Hematopoietic multipotent progenitor cell (in vitro differentiated cells): ENCODE measurements around the gene ADPRHL1. TPM values are rescaled to one million over a fixed set of nuclear protein-coding genes. Genes with fewer than 3 reads are reported as not detected.

ENCODE experiments used
- DNase-seq, 3 donors: peaks; one replicate each; pipeline ENCODE4 v3.0.0-alpha.2; 2011 to 2015; ENCODE audit warnings: low read depth in 2 of 3, low spot score in 2 of 3
- small RNA-seq: library from RNA; depleted of rRNA; stranded (forward); fragments of <200 nt; gene quantifications from one replicate; pipeline ENCODE3, GENCODE V24; 2012
- total RNA-seq: library from RNA; depleted of rRNA; stranded (reverse); fragments of >200 nt; gene quantifications from one replicate; pipeline ENCODE4 v1.2.3, GENCODE V29; 2012

ADPRHL1 gene
- total RNA-seq, 1 donor: 0.27 TPM

DNA sequence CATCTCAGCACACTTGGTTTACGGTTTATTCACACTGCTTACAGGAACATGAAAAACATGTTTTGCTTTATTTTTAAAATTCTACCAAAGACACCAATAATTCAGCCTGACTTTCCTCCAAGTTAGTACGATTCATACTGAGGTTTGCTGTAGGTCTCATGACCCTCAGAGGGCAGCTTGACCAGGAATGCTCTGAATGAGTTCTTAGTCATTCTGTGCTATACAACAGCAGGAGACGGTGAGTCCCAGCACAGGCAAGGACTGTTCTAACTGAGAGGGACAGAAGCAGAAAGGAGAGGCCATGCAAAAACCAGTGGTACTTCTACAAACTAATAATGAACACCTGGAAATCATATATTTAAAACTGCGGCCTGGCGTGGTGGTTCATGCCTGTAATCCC is 95.8 kb downstream of the ADPRHL1 start:
- no peak for DNase-seq

DNA sequence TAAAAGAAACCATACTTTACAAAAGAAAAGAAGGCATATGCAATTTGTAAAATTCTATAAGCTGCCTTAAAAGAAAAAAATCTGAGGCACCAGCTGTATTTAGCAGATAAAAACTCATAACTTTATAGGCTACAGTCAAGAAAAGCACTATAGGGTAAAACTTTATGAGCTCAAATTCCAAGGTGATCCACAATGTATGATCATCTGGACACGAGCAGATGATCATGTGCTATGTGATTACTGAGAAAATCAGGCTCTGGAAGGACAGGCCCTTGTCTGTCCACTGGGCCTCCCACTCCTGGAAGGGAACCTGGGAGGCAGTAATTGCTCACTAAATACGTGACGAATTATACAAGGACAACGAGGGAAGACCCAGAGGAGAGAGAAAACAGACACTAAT is 96.7 kb downstream of the ADPRHL1 start:
- DNase-seq: no peak

DNA sequence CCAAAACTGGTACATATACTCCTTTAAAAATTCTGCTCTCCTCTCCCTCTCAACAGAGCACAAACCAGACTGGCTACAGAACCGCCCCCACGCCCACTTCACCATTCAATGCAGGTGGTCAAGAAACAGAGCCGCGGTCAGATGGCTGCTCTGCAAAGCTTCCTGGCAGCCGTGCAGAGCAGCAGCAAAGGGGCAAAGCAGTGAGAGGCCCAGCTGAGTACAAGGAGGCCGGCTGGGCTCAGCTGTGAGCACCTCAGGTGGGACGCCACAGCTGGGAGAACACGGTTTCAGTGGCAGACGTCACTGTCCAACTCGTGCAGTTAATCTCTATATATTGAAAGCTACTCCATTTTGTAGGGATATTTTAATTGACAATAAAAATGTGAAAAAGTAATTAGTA is 97.7 kb downstream of the ADPRHL1 start:
- DNase-seq: no peak

DNA sequence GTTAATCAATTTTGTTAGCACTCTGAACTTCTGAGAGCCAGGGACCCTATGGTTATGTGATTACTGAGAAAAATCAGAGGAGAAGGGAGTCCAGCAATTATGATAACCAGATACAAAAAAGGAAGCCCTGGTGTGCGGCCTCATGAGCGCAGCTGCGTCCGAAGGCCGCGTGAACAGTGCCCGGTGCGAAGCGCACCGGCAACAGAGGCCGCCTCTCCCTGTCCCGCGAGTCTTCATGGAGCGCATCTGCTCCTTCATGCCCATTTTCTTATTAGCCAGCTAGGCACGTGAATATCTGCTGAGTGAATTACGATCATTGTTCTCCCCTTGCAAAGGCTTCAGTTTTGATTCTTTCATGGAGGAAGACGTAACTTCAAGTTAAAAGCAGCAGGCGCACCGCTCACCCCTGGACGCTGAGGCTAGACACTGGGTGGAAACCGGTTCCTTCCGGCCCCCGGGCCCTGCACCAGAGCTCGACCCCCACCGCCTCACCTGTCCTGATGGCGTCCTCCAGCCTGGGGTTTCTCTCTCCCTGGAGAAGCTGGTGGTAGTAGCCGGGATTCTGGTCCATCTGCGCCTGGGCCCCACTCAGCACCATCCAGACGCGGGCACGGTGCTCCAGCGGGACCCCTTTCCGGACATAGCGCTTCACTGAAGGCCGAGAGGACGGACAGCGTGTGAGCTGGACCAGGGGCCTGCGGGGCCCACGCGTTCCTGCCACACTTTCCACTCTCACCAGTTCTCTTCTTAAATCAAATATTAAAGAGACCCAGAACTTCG is 98.3 kb downstream of the ADPRHL1 start:
- DNase-seq: no peak

DNA sequence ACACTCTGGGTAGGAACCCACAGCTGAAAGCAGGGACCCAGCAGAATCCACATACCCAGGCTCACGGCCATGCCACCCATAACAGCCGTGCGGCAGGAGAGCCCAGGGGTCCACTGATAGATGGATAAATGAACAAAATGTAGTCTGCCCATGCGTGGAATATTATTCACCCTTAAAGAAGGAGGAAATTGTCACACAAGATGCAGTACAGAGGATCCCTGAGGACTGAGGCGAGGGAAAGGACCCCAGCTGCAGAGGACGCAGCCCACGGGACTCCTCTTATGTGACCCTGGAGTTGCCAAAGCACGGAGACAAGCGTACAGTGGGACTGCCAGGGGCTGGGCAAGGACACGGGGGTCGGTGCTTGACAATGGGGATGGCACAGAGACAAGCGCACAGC is 100.0 kb downstream of the ADPRHL1 start:
- no peak for DNase-seq

DNA sequence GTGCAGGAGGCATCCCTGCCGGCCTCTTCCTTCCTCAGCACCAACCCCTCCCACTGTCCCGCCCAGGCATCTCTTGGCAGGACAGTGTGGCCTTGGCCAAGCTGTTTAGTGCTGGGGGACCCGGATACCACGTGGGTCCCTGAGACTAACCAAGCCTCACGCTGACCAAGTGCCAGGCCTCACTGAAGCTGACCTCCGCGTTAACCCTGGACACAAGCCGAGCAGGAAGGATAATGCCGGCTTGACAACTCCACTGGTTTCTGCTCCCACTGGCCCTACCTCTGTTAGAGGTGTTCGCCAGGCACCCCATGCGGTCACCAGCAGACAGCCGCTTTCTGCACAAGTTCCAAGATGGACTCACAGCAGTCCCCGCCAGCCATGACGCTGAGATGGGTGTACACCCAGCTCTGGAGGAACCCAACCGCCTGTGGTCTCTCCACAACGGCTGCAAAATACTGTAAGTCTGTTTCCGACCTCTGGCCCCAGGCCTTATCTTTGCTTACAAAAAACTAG is 101.7 kb downstream of the ADPRHL1 start:
- DNase-seq: no peak

DNA sequence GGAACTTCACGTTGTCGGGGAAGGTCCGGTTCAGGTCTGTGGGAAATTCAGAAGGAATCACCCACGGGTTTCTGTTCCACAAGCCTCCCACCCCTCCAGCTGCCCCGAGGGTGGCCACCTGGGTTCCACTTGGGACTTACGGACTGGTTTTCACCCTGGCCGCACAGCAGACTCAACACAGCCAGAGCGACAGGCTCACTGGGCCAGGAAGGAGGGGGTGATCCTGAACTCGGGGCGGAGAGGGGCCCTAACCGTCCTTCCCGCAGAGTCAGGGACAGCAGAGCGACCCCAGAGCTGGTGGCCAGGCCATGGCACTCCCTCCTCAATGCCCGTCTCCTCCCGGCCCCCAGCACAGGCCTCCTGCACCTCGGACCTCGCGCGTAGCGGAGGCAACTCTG is 102.4 kb downstream of the ADPRHL1 start:
- DNase-seq: no peak

DNA sequence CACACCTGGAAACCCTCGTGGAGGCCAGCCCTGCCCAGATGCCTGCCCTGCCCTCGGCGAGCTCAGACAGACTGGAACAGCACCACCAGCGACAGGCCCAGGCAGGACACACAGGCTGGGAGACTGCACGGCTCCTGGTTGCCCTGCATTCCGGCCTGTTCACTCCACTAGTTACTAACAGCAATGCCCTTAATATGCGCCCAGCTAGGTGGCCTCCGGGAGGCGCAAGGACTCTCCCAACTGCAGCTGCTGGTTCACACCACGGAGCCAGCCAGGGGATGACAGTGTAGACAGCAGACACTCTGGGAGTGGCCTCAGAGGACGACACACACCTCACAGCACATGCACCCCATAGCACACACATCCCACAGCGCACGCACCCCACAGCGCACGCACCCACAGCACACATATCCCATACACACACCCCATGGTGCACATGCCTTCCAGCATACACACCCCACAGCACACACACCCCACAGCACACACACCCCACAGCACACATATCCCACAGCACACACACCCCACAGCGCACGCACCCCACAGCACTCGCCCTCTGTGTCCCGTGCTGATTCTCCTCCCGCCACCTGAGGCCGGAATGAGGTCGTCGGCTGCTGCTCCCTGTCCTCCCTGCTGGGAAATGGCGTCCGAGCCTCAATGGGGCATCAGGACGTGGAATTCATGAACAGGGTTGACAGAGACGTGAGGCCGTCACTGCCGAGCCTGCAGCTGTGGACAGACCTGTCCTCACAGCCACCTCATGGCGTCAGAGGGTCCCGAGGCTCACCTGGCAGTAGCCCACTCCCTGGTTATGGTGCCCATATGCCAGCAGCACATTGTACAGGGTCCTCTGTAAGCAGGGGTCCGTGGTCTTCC is 103.0 kb downstream of the ADPRHL1 start:
- DNase-seq: no peak

Small RNA genes within 50 kb of the gene (small RNA-seq; reads per million reads assigned to genes)
- 0.20 reads per million for gene RNU1-16P

Other genes with a start within 250 kb of the ADPRHL1 start
- 43.1 TPM for gene PCID2, start 244.8 kb downstream of the ADPRHL1 start, total RNA-seq
- gene CUL4A, start 243.9 kb downstream of the ADPRHL1 start, total RNA-seq: 93.4 TPM
- gene LAMP1, start 156.2 kb downstream of the ADPRHL1 start, total RNA-seq: 92.6 TPM
- gene GRTP1, start 89.4 kb downstream of the ADPRHL1 start, total RNA-seq: 0.54 TPM
- 7.3 TPM for gene DCUN1D2, start 37.2 kb upstream of the ADPRHL1 start, total RNA-seq
- gene TFDP1, start 131.3 kb upstream of the ADPRHL1 start, total RNA-seq: 26.7 TPM
- gene ATP4B, start 204.7 kb upstream of the ADPRHL1 start, total RNA-seq: not detected
- under 0.01 TPM for gene GRK1, start 213.7 kb upstream of the ADPRHL1 start, total RNA-seq